Sciatic nerve (tissue), 2 donors: ENCODE results near the gene CABLES1. TPM values are rescaled to one million over a fixed set of nuclear protein-coding genes. Genes with fewer than 3 reads are reported as not detected.
"Not testable (repeated sequence)": the region's sequence is repeated elsewhere in the genome, so short reads cannot be mapped to it uniquely, and the experiment has no call there.

Source experiments
- ATAC-seq: fragments of 200-7000 bp; cut with Tn5 transposase; one replicate; pipeline ENCODE4 v1.9.1; 2020; ENCODE audit warnings: mild to moderate bottlenecking, moderate library complexity
- DNase-seq: peaks from one replicate; pipeline ENCODE4 v3.0.0-alpha.2; 2020; ENCODE audit warnings: low spot score
- intact Hi-C: fragments of 100-400 bp; cut with DNase I; formaldehyde crosslinking; loops from one replicate; pipeline ENCODE4 v1.14.2; 2022
- total RNA-seq: library from RNA; stranded (reverse); fragmentation: NEBNext Ultra II Directional; extraction: Animal tissue kit (Norgen Biotek cat#: 25700); gene quantifications from one replicate; pipeline ENCODE4 v1.2.1, GENCODE V29; 2021
- donor health status: DM: no; HTN: no; CAD: no.
- donor health status: DM: no; HTN: no; CAD: no.

CABLES1 gene
- 18.5 TPM for total RNA-seq

DNA sequence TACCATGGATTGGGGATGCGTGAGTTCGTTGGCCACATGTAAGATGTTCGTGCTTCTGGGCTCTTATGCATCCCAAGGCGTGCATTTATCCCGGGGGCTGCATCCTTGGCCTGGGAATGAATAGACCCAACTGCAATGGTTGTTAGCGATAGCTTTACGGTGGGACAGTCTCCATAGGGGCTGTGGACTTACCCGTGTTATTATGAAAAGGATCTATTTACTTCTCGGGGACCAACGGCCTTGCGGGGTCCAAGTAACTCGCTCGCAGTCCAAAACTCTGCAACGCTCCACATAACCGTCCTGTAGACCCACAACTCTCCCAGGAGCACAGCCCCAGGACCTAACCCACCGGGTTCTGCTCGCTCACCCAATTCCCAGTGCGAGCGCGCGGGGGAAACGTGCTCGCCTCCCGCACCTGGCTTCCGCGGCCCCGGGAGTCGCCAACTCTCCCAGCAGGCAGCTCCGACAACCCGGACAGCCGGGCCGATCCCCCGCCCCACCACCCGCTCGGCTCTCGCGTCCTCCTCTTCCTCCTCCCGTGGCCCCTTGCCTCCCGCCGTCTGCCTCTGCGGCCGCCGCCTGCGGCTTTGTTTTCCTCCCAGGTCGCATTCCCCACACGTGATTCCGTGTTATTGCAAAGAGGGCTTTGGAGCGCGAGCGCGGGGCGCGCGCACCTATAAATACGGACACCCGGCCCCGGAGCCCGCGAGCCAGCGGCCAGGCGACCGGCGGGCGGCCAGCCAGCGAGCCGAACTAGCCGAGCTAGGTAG, at the start of gene CABLES1:
Gene CABLES1 (plus strand): TSS at position 706 of the 770 bp plus-strand sequence. CDS start 278 bp downstream, outside the sequence.
- ATAC-seq (peak; percentile 8), DNase-seq (peak; percentile 78)
- intact Hi-C loops: loop anchor here (10.0 kb wide), 2 partner anchors 100 to 240 kb away; no protein-coding TSS in a partner anchor

DNA sequence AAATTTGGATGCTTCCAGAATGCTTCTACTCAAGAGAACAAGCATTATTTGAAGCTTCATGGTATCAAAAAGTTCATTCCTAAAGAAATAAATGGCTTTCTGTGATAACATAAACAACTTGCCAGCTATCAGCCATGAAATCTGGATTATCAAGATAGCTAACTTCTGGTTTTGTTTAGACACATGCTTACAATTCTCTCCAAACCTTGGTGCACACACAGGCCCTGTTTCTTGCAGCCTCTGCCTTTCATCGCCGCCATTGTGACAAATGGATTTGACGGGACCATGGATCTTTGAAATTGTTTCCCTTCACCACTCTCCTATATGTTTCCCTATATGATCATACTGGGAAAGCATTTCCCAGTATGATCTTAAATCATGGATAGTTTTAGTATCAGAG, 47.9 kb upstream of the CABLES1 start:
- DNase-seq: no peak
- ATAC-seq: no peak
- intact Hi-C loops: no loop called here

DNA sequence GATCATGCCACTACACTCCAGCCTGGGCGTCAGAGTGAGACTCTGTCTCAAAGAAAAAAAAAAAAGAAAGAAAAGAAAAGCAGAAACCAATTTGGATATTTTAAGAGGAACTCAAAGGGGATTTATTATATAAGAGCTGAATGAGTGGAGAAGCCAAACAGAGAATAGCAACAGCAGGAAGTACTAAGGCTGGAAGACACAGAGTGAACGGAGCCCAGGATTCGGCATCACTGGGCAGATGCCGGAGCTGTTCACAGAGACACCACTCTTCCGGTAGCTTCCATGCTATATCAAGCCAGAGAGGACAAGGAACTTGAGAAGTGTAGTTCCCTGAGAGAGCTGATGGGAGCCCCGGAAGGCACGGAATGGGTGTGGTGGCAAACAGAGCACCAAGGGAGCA, 47.0 kb upstream of the CABLES1 start:
- ATAC-seq: peak; percentile 28
- intact Hi-C loops: no loop called here
- no peak for DNase-seq

GRCh38 chr18:23091017-23091993, 44.0 kb upstream of the CABLES1 start:
- intact Hi-C loops, DNase-seq, ATAC-seq: not testable (repeated sequence)

- DNase-seq: no peak
- ATAC-seq: no peak
- intact Hi-C loops: no loop called here
These were observed 43.2 kb upstream of the CABLES1 start for GRCh38 chr18:23092121-23092520.

DNA sequence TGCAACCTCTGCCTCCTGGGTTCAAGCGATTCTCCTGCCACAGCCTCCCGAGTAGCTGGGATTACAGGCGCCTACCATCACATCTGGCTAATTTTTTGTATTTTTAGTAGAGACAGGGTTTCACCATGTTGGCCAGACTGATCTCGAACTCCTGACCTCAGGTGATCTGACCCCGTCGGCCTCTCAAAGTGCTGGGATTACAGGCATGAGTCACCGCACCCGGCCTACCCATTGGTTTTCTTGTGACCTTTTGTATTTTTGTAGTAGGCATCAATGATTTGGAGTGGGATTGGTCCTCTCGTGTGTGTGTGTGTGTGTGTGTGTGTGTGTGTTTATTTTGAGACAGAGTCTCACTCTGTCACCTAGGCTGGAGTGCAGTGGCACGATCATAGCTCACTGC, 42.2 kb upstream of the CABLES1 start:
- DNase-seq, intact Hi-C loops, ATAC-seq: not testable (repeated sequence)

- intact Hi-C loops: no loop called here
- ATAC-seq: no peak
- DNase-seq: no peak
These were observed 41.5 kb upstream of the CABLES1 start for GRCh38 chr18:23093772-23094171.

- no peak for DNase-seq
- no peak for ATAC-seq
- intact Hi-C loops: no loop called here
These were observed 40.7 kb upstream of the CABLES1 start for GRCh38 chr18:23094411-23095190.

DNA sequence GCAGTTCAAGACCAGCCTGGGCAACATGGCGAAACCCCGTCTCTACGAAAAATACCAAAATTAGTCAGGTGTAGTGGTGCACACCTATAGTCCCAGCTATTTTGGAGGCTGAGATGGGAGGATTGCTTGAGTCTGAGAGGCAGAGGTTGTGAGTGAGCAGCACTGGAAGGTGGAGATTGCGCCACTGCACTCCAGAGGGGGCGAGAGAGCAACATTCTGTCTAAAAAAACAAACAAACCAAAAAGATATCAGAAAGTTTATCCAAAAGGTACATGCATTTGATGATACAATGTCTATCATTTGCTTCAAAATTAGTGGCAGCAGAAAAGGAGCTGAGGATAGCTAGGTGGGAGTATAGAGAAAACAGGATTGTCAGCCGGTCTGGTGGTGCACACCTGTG, 39.8 kb upstream of the CABLES1 start:
- no peak for ATAC-seq
- intact Hi-C loops: no loop called here
- no peak for DNase-seq

- intact Hi-C loops, ATAC-seq, DNase-seq: not testable (repeated sequence)
These were observed 38.3 kb upstream of the CABLES1 start for GRCh38 chr18:23097016-23097415.

- intact Hi-C loops: no loop called here
- ATAC-seq (no peak), DNase-seq (no peak)
These were observed 35.7 kb upstream of the CABLES1 start for GRCh38 chr18:23099621-23100020.

- no peak for ATAC-seq
- DNase-seq: no peak
These were observed 33.3 kb upstream of the CABLES1 start for GRCh38 chr18:23101861-23102432.

DNA sequence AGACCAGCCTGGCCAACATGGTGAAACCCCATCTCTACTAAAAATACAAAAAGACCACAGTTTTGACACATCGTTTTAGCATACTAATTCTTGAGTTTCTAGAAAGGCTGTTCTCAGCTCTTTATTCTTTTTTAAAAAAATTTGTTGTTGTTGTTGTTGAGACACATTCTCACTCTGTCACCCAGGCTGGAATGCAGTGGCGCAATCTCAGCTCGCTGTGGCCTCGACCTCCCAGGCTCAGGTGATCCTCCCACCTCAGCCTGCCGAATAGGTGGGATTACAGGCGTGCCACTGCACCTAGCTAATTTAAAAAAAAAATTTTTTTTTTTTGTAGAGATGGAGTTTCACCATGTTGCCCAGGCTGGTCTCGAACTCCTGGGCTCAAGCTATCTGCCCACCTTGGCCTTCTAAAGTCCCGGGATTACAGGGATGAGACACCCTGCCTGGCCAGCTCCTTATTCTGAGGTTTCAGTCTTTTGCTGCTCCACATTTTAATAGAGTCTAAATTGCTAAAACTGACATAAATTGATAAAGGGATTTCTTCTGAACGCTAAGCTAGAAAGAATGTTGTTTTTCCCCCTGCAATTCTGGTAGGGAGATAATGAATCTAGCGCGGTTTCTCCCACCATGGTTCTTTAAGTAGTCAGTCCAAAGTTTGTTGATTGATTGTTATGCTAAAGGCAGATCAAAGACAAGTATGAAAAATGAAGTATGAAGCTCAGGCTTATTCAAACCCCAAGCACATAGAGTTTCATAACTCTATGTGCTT, 32.6 kb upstream of the CABLES1 start:
- ATAC-seq (no peak), DNase-seq (no peak)
- intact Hi-C loops: no loop called here

More at GRCh38 chr18:23101861-23102432, 33.3 kb upstream of the CABLES1 start:
- intact Hi-C loops: no loop called here

DNA sequence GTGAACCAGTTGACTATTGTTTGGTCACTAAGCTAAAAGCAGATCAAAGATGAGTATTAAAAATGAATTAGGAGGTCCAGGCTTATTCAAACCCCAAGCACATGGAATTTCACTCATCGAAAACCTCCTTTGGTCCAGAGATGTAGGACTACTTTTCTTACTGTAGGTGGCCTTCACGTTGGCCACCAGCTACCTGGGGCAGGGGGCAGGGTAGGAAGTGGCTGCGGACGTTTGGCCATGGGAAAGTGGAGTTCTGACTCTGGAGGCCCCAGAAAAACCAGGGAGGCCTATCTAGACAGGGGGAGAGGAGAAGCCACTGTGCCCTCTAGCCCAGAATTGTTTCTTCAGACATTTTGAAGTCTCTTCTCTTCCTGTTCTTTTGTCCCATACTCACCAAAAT, 31.8 kb upstream of the CABLES1 start:
- ATAC-seq (no peak), DNase-seq (no peak)
- intact Hi-C loops: no loop called here

DNA sequence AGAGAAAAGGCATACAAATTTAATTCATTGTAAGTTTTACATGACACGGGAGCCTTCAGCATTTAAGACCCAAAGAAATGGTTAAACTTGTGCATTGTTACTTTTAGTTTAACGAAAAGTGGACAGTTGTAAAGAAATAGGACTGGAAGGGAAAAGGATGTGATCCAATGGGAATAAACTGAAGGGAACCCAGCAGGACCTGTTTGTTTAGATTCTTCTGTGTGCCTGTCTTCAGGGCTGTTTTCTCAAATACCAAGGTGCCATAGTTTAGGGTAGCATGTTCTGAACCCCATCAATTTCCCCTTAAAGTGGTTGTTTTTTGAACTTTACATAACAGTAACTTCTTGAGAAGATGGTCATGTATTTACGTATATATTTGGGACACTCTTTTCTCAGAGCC, 30.3 kb upstream of the CABLES1 start:
- intact Hi-C loops: no loop called here
- ATAC-seq (no peak), DNase-seq (no peak)

- DNase-seq (no peak), ATAC-seq (no peak)
- intact Hi-C loops: no loop called here
These were observed 29.6 kb upstream of the CABLES1 start for GRCh38 chr18:23105581-23106219.

GRCh38 chr18:23106575-23106974, 28.7 kb upstream of the CABLES1 start:
- intact Hi-C loops: no loop called here
- DNase-seq (peak; percentile 22), ATAC-seq (peak; percentile 26)
